Fibroblast of upper back skin (primary cell): ENCODE data around the gene FARP2.

Experiments
- DNase-seq: peaks from one replicate; pipeline ENCODE4 v3.0.0-alpha.2; 2013

FARP2 gene

GRCh38 chr2:241324775-241325174, 31.3 kb upstream of the FARP2 start:
- DNase-seq = no peak

- no peak for DNase-seq
Observed at GRCh38 chr2:241325257-241325656, 30.8 kb upstream of the FARP2 start.

GRCh38 chr2:241329669-241330615, 26.1 kb upstream of the FARP2 start:
- no peak for DNase-seq

GRCh38 chr2:241330616-241330981, 25.5 kb upstream of the FARP2 start:
- DNase-seq = no peak

- DNase-seq = no peak
Observed at GRCh38 chr2:241334813-241335212, 21.3 kb upstream of the FARP2 start.

GRCh38 chr2:241339839-241340630, 16.1 kb upstream of the FARP2 start:
- no peak for DNase-seq

GRCh38 chr2:241340631-241341163, 15.4 kb upstream of the FARP2 start:
- no peak for DNase-seq

- peak; percentile 35 for DNase-seq
Observed at GRCh38 chr2:241344925-241345651, 11.0 kb upstream of the FARP2 start.

- DNase-seq = no peak
Observed at GRCh38 chr2:241349941-241350340, 6.1 kb upstream of the FARP2 start.

GRCh38 chr2:241350530-241350877, 5.6 kb upstream of the FARP2 start:
- DNase-seq = no peak

- DNase-seq = no peak
Observed at GRCh38 chr2:241350878-241351639, 5.0 kb upstream of the FARP2 start.

- DNase-seq = no peak
Observed at GRCh38 chr2:241351640-241352031, 4.4 kb upstream of the FARP2 start.

GRCh38 chr2:241352227-241352626, 3.9 kb upstream of the FARP2 start:
- no peak for DNase-seq

GRCh38 chr2:241354668-241355658, 1.1 kb upstream of the FARP2 start:
- peak; percentile 49 for DNase-seq

GRCh38 chr2:241356871-241357260, 781 bp downstream of the FARP2 start:
- DNase-seq = no peak

- no peak for DNase-seq
Observed at GRCh38 chr2:241357531-241357930, 1.4 kb downstream of the FARP2 start.

- no peak for DNase-seq
Observed at GRCh38 chr2:241358470-241358869, 2.4 kb downstream of the FARP2 start.

GRCh38 chr2:241359481-241360045, 3.5 kb downstream of the FARP2 start:
- no peak for DNase-seq

- no peak for DNase-seq
Observed at GRCh38 chr2:241363426-241363825, 7.3 kb downstream of the FARP2 start.

- DNase-seq = no peak
Observed at GRCh38 chr2:241364781-241365180, 8.7 kb downstream of the FARP2 start.

GRCh38 chr2:241366678-241367077, 10.6 kb downstream of the FARP2 start:
- DNase-seq = no peak
